Retinal pigment epithelial cell (primary cell): ENCODE results near the gene CYP2B6.
"Not testable (repeated sequence)": the region's sequence is repeated elsewhere in the genome, so short reads cannot be mapped to it uniquely, and the experiment has no call there.

Experiments
- DNase-seq: peaks from one replicate; pipeline ENCODE4 v3.0.0-alpha.2; 2010; ENCODE audit warnings: low read depth
- H3K4me3 ChIP-seq: 2 replicates; pipeline ENCODE4 v1.5.1; 2011; ENCODE audit warnings: mild to moderate bottlenecking, low read length, control low read depth, moderate library complexity
- CTCF ChIP-seq: conservative IDR thresholded peaks from 2 replicates; pipeline ENCODE4 v1.5.1; 2011; ENCODE audit warnings: low read depth, low read length, control low read depth, inconsistent platforms

CYP2B6 gene

GRCh38 chr19:40974633-40975037 lies 16.4 kb upstream of the CYP2B6 start:
- H3K4me3 ChIP-seq = no peak overlapping the region
- TF ChIP-seq CTCF = peak; percentile 84
- DNase-seq = peak; percentile 8

GRCh38 chr19:40976134-40976533 lies 14.9 kb upstream of the CYP2B6 start:
- no peak for TF ChIP-seq CTCF
- no peak for DNase-seq
- no peak overlapping the region for H3K4me3 ChIP-seq

- TF ChIP-seq CTCF = no peak
- no peak for DNase-seq
- H3K4me3 ChIP-seq = no peak overlapping the region
Observed at GRCh38 chr19:40976724-40977123, 14.4 kb upstream of the CYP2B6 start.

- not testable (repeated sequence) for H3K4me3 ChIP-seq, DNase-seq
Observed at GRCh38 chr19:40979759-40980158, 11.3 kb upstream of the CYP2B6 start.

GRCh38 chr19:40980743-40981442 lies 10.2 kb upstream of the CYP2B6 start:
- not testable (repeated sequence) for H3K4me3 ChIP-seq, DNase-seq

GRCh38 chr19:40981591-40981990 lies 9.5 kb upstream of the CYP2B6 start:
- no peak for TF ChIP-seq CTCF
- no peak for DNase-seq
- no peak overlapping the region for H3K4me3 ChIP-seq

GRCh38 chr19:40982594-40983101 lies 8.4 kb upstream of the CYP2B6 start:
- DNase-seq = no peak
- no peak overlapping the region for H3K4me3 ChIP-seq
- no peak for TF ChIP-seq CTCF

- DNase-seq = no peak
- no peak for TF ChIP-seq CTCF
- H3K4me3 ChIP-seq = no peak overlapping the region
Observed at GRCh38 chr19:40989453-40989852, 1.6 kb upstream of the CYP2B6 start.
